HG03460 (cell line): Measurements from ENCODE around the gene SPANXA1.
"Not testable (repeated sequence)": the region's sequence is repeated elsewhere in the genome, so short reads cannot be mapped to it uniquely, and the experiment has no call there.

Source experiments
- ATAC-seq: cut with Tn5 transposase; IDR thresholded peaks from one replicate; pipeline ENCODE4 v1.9.1; 2021; ENCODE audit not compliant: unreplicated experiment

Gene SPANXA1

GRCh38 chrX:141584638-141585037, at the start of gene SPANXA1:
Gene SPANXA1 (minus strand): TSS chrX:141584738. CDS start chrX:141584678, 60 bp downstream.
- not testable (repeated sequence) for ATAC-seq

GRCh38 chrX:141632124-141632523, 47.6 kb upstream of the SPANXA1 start:
- ATAC-seq = no peak

GRCh38 chrX:141619336-141619735, 34.8 kb upstream of the SPANXA1 start:
- no peak for ATAC-seq

GRCh38 chrX:141609111-141609510, 24.6 kb upstream of the SPANXA1 start:
- ATAC-seq = no peak

GRCh38 chrX:141589408-141589807, 4.9 kb upstream of the SPANXA1 start, which contains the start of gene SPANXA2:
Gene SPANXA2 (plus strand): TSS chrX:141589708. CDS start chrX:141589768, 60 bp downstream.
- ATAC-seq = not testable (repeated sequence)

- not testable (repeated sequence) for ATAC-seq
Measured at GRCh38 chrX:141542551-141542950, 42.0 kb downstream of the SPANXA1 start.
